Esophagus muscularis mucosa (tissue), 4 donors: ENCODE data around the gene ADAMTS13.

Experiments
- EP300 ChIP-seq: sonication (generic); formaldehyde crosslinking; IDR thresholded peaks from one replicate; pipeline ENCODE4 v1.6.1; 2017; ENCODE audit warnings: antibody characterized with exemption
- POLR2A ChIP-seq: fragments of 450-650 bp; IDR thresholded peaks from one replicate; pipeline ENCODE4 v1.6.1; 2017; ENCODE audit warnings: antibody characterized with exemption, moderate library complexity, mild to moderate bottlenecking, low read depth
- TF ChIP-seq, protein P1 (sequence below), 3 experiments: fragments of 200-600 bp in 2 of 3; fragments of 450-650 bp in 1 of 3; sonication (generic) in 2 of 3; IDR thresholded peaks; one replicate each; pipeline ENCODE4 v1.5.1; 2017 to 2019; ENCODE audit warnings: antibody characterized with exemption in 3 of 3, mild to moderate bottlenecking in 2 of 3, moderate library complexity in 1 of 3

DNA sequence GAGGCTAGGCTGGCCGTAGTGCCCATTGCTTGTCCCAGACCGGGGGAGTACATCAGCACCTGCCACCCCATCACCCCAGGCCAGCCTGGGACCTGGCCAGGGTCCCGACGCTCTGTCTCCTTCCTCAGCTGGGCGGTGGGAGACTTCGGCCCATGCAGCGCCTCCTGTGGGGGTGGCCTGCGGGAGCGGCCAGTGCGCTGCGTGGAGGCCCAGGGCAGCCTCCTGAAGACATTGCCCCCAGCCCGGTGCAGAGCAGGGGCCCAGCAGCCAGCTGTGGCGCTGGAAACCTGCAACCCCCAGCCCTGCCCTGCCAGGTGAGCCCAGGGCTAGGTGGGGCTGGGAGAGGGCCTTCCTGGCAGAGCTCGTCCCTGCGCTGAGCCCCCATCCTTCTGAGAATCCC is 21.1 kb downstream of the ADAMTS13 start:
- TF ChIP-seq, protein P1, sequence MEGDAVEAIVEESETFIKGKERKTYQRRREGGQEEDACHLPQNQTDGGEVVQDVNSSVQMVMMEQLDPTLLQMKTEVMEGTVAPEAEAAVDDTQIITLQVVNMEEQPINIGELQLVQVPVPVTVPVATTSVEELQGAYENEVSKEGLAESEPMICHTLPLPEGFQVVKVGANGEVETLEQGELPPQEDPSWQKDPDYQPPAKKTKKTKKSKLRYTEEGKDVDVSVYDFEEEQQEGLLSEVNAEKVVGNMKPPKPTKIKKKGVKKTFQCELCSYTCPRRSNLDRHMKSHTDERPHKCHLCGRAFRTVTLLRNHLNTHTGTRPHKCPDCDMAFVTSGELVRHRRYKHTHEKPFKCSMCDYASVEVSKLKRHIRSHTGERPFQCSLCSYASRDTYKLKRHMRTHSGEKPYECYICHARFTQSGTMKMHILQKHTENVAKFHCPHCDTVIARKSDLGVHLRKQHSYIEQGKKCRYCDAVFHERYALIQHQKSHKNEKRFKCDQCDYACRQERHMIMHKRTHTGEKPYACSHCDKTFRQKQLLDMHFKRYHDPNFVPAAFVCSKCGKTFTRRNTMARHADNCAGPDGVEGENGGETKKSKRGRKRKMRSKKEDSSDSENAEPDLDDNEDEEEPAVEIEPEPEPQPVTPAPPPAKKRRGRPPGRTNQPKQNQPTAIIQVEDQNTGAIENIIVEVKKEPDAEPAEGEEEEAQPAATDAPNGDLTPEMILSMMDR (IDR thresholded peaks at IDR 0.05) = no peak
- TF ChIP-seq EP300 = no peak
- no peak for TF ChIP-seq POLR2A
